Neuronal stem cell (in vitro differentiated cells): ENCODE data around the gene TEDC1.
A peak's percentile ranks its signal among the peaks of the same experiment; 100 is the strongest.

Experiments used
- DNase-seq: peaks from one replicate; pipeline ENCODE4 v3.0.0-alpha.2; 2013; ENCODE audit warnings: low spot score
- H2AFZ ChIP-seq: one replicate; pipeline ENCODE4 v1.6.1; 2013; ENCODE audit warnings: mild to moderate bottlenecking, low read length, inconsistent platforms
- H2AK5ac ChIP-seq: 2 replicates; pipeline ENCODE4 v1.6.1; 2013; ENCODE audit warnings: low read depth, mild to moderate bottlenecking, inconsistent platforms, low read length, moderate library complexity, mixed read lengths
- H2BK120ac ChIP-seq: 2 replicates; pipeline ENCODE4 v1.6.1; 2013; ENCODE audit warnings: low read depth, mild to moderate bottlenecking, inconsistent platforms, low read length, moderate library complexity, mixed read lengths
- H2BK12ac ChIP-seq: one replicate; pipeline ENCODE4 v1.6.1; 2013; ENCODE audit warnings: low read length, inconsistent platforms
- H2BK15ac ChIP-seq: 2 replicates; pipeline ENCODE4 v1.6.1; 2013; ENCODE audit warnings: mild to moderate bottlenecking, low read length, inconsistent platforms, mixed read lengths
- H2BK5ac ChIP-seq: one replicate; pipeline ENCODE4 v1.6.1; 2013; ENCODE audit warnings: inconsistent platforms, mild to moderate bottlenecking, low read length, moderate library complexity
- H3K14ac ChIP-seq: one replicate; pipeline ENCODE4 v1.6.1; 2013; ENCODE audit warnings: low read length, inconsistent platforms
- H3K18ac ChIP-seq: 2 replicates; pipeline ENCODE4 v1.6.1; 2013; ENCODE audit warnings: low read length, inconsistent platforms
- H3K23ac ChIP-seq: 2 replicates; pipeline ENCODE4 v1.6.1; 2013; ENCODE audit warnings: low read depth, mild to moderate bottlenecking, mixed read lengths, low read length, inconsistent platforms; ENCODE audit not compliant: poor library complexity
- H3K27ac ChIP-seq: replicated peaks from 3 replicates; pipeline ENCODE4 v1.5.1; 2013; ENCODE audit warnings: low read length, inconsistent platforms
- H3K27me3 ChIP-seq, 3 experiments: 2 replicates each; pipeline ENCODE4 v1.6.1; 2013; ENCODE audit warnings: low read length in 3 of 3, mild to moderate bottlenecking in 2 of 3, inconsistent platforms in 1 of 3, low read depth in 1 of 3, mixed read lengths in 1 of 3, moderate library complexity in 1 of 3; ENCODE audit not compliant: control insufficient read depth in 3 of 3, insufficient read depth in 3 of 3
- H3K36me3 ChIP-seq, 2 donors: replicated peaks in 1 of 2; 2 replicates each; pipeline ENCODE4 v1.6.1; 2013; ENCODE audit warnings: low read length in 2 of 2; ENCODE audit not compliant: control insufficient read depth in 2 of 2, insufficient read depth in 2 of 2
- H3K4ac ChIP-seq: 2 replicates; pipeline ENCODE4 v1.6.1; 2013; ENCODE audit warnings: inconsistent platforms, mild to moderate bottlenecking, low read length, moderate library complexity
- H3K4me1 ChIP-seq, 2 donors: 1 replicate in 1 of 2; 2 replicates in 1 of 2; pipeline ENCODE4 v1.6.1; 2013; ENCODE audit warnings: low read length in 2 of 2, low read depth in 1 of 2; ENCODE audit not compliant: control insufficient read depth in 2 of 2, insufficient read depth in 1 of 2
- H3K4me2 ChIP-seq: one replicate; pipeline ENCODE4 v1.6.1; 2013; ENCODE audit warnings: mild to moderate bottlenecking, low read length, inconsistent platforms; ENCODE audit not compliant: insufficient read depth, poor library complexity, severe bottlenecking
- H3K4me3 ChIP-seq, 2 donors: 2 replicates each; pipeline ENCODE4 v1.5.1; 2013; ENCODE audit warnings: low read length in 2 of 2, mild to moderate bottlenecking in 2 of 2, inconsistent platforms in 1 of 2, moderate library complexity in 1 of 2
- H3K79me1 ChIP-seq: one replicate; pipeline ENCODE4 v1.6.1; 2013; ENCODE audit warnings: low read depth, mild to moderate bottlenecking, inconsistent platforms, low read length, moderate library complexity
- H3K9ac ChIP-seq: one replicate; pipeline ENCODE4 v1.6.1; 2013; ENCODE audit warnings: mild to moderate bottlenecking, low read depth, low read length, inconsistent platforms; ENCODE audit not compliant: poor library complexity
- H3K9me3 ChIP-seq, 2 donors: replicated peaks in 1 of 2; 2 replicates each; pipeline versions ENCODE3 to v1.6.1; 2013; ENCODE audit warnings: low read length in 2 of 2, mild to moderate bottlenecking in 2 of 2, inconsistent platforms in 1 of 2, low read depth in 1 of 2, mixed read lengths in 1 of 2, moderate library complexity in 1 of 2; ENCODE audit not compliant: control insufficient read depth in 2 of 2, insufficient read depth in 1 of 2
- H4K8ac ChIP-seq: one replicate; pipeline ENCODE4 v1.6.1; 2013; ENCODE audit warnings: low read depth, mild to moderate bottlenecking, inconsistent platforms, low read length, moderate library complexity
- H4K91ac ChIP-seq: one replicate; pipeline ENCODE4 v1.6.1; 2013; ENCODE audit warnings: low read length, low read depth, mild to moderate bottlenecking, inconsistent platforms; ENCODE audit not compliant: poor library complexity
- WGBS, 2 donors: extraction: QIAGEN DNeasy Blood & Tissue Kit; methylation state at CpG; one replicate each; pipeline ENCODE4 v1.1.7; 2013; ENCODE audit warnings: missing lambda C conversion rate in 2 of 2, mixed read lengths in 1 of 2; ENCODE audit not compliant: insufficient read length in 2 of 2, insufficient replicate concordance in 1 of 2; ENCODE audit errors: extremely low coverage in 2 of 2; 5-methylcytosine and 5-hydroxymethylcytosine counted together

TEDC1 gene

GRCh38 chr14:105519946-105520698 is 29.1 kb downstream of the TEDC1 start:
- no peak overlapping the region for H3K18ac ChIP-seq
- H2AK5ac ChIP-seq: no peak overlapping the region
- no peak overlapping the region for H2AFZ ChIP-seq
- no peak overlapping the region for H2BK12ac ChIP-seq
- no peaks in the 10 kb centered on the region for H3K4me1 ChIP-seq
- no peaks in the 10 kb centered on the region for H3K79me1 ChIP-seq
- H3K9me3 ChIP-seq: peaks cover 2 to 6% of the 10 kb centered on the region in 2 donors
- H4K8ac ChIP-seq: no peak overlapping the region
- no peak overlapping the region for H3K4me2 ChIP-seq
- H3K4ac ChIP-seq: no peak overlapping the region
- H3K23ac ChIP-seq: no peak overlapping the region
- WGBS, 2 donors: no CpG with 5 or more reads among the region's 14 CpGs
- DNase-seq: no peak
- H3K4me3 ChIP-seq: no peak overlapping the region
- H4K91ac ChIP-seq: no peak overlapping the region
- no peaks in the 10 kb centered on the region for H3K36me3 ChIP-seq
- no peak overlapping the region for H3K27ac ChIP-seq
- peaks cover 0 to 27% (median 4%) of the 10 kb centered on the region in 3 experiments for H3K27me3 ChIP-seq
- H2BK120ac ChIP-seq: no peak overlapping the region
- no peak overlapping the region for H2BK5ac ChIP-seq
- H2BK15ac ChIP-seq: no peak overlapping the region
- H3K14ac ChIP-seq: no peak overlapping the region
- no peak overlapping the region for H3K9ac ChIP-seq

- Histone ChIP-seq H3K9ac (no peak overlapping the region), H3K9me3 (peaks cover 0 to 4% of the 10 kb centered on the region in 2 donors), H4K8ac (no peak overlapping the region), H3K18ac (no peak overlapping the region), H3K14ac (no peak overlapping the region), H2BK15ac (no peak overlapping the region), H3K4me2 (no peak overlapping the region), H4K91ac (no peak overlapping the region), H3K4me1 (peaks cover 0 to 9% of the 10 kb centered on the region in 2 donors), H3K4ac (no peak overlapping the region), H2BK5ac (no peak overlapping the region), H3K23ac (no peak overlapping the region), H2AFZ (no peak overlapping the region), H2BK12ac (no peak overlapping the region), H3K36me3 (no peaks in the 10 kb centered on the region), H2AK5ac (no peak overlapping the region), H3K27ac (no peak overlapping the region), H3K4me3 (no peak overlapping the region), H3K27me3 (peaks cover 0 to 20% (median 8%) of the 10 kb centered on the region in 3 experiments), H3K79me1 (peaks cover 4% of the 10 kb centered on the region), H2BK120ac (no peak overlapping the region)
- no peak for DNase-seq
- WGBS, 2 donors: no CpG with 5 or more reads among the region's 9 CpGs
Measured at GRCh38 chr14:105525326-105525725, 34.3 kb downstream of the TEDC1 start.

GRCh38 chr14:105525861-105526775 is 35.1 kb downstream of the TEDC1 start, which contains the start of gene TMEM121:
TSS of gene TMEM121 (plus strand) at chr14:105526583. CDS start at chr14:105528835, 2,252 bp downstream.
- peaks cover 0 to 9% of the 10 kb centered on the region in 2 donors for H3K9me3 ChIP-seq
- H3K9ac ChIP-seq: peak within 1 kb of the TSS; percentile 83
- peak within 1 kb of the TSS; percentile 38 for H3K14ac ChIP-seq
- peak within 1 kb of the TSS; percentile 86 for H2AK5ac ChIP-seq
- H3K4me3 ChIP-seq: peak within 1 kb of the TSS; percentile 49 to 80
- H4K8ac ChIP-seq: no peak within 1 kb of the TSS
- peak within 1 kb of the TSS; percentile 69 for H3K4me2 ChIP-seq
- peaks cover 0 to 20% (median 8%) of the 10 kb centered on the region in 3 experiments for H3K27me3 ChIP-seq
- no peaks in the 10 kb centered on the region for H3K36me3 ChIP-seq
- peak within 1 kb of the TSS; percentile 85 for H3K18ac ChIP-seq
- peaks cover 4% of the 10 kb centered on the region for H3K79me1 ChIP-seq
- H2BK5ac ChIP-seq: no peak within 1 kb of the TSS
- peak; percentile 63 for DNase-seq
- no peak within 1 kb of the TSS for H2BK120ac ChIP-seq
- no peak within 1 kb of the TSS for H3K23ac ChIP-seq
- H4K91ac ChIP-seq: no peak within 1 kb of the TSS
- H3K27ac ChIP-seq: no peak within 1 kb of the TSS
- peak within 1 kb of the TSS; percentile 85 for H2AFZ ChIP-seq
- peak within 1 kb of the TSS; percentile 41 for H2BK12ac ChIP-seq
- peaks cover 0 to 9% of the 10 kb centered on the region in 2 donors for H3K4me1 ChIP-seq
- no peak within 1 kb of the TSS for H3K4ac ChIP-seq
- no CpG with 5 or more reads among the region's 88 CpGs for WGBS, 2 donors
- peak within 1 kb of the TSS; percentile 3 for H2BK15ac ChIP-seq
